ENCODE measurements around the gene TMEM229B.

GRCh38 chr14:67493092-67493717 is 4.7 kb upstream of the TMEM229B start:
- TF ChIP-seq CTCF (IDR thresholded peaks at IDR 0.05) (no peak), EZH2 (IDR thresholded peaks at IDR 0.05; ENCODE audit: borderline replicate concordance, insufficient read depth, low read depth, low read length, poor library complexity, severe bottlenecking) (no peak)
